ENCODE data around the gene ADAMTSL3.

GRCh38 chr15:83733691-83734090, 79.8 kb downstream of the ADAMTSL3 start:
- no peak for TF ChIP-seq YY1 (IDR thresholded peaks at IDR 0.05; ENCODE audit: insufficient read depth, insufficient read length)
- TF ChIP-seq ZNF274 (IDR thresholded peaks at IDR 0.05; ENCODE audit: low read depth, low read length), result no peak
